Gastroesophageal sphincter (tissue), 3 donors: ENCODE results near the gene SLC7A14.

Source experiments
- EP300 ChIP-seq: sonication (generic); formaldehyde crosslinking; IDR thresholded peaks from one replicate; pipeline ENCODE4 v1.6.1; 2017; ENCODE audit warnings: antibody characterized with exemption, mild to moderate bottlenecking
- POLR2A ChIP-seq, 2 donors: fragments of 450-650 bp; IDR thresholded peaks; one replicate each; pipeline ENCODE4 v1.6.1; 2017; ENCODE audit warnings: antibody characterized with exemption in 2 of 2, mild to moderate bottlenecking in 2 of 2, moderate library complexity in 1 of 2
- POLR2AphosphoS5 ChIP-seq: sonication (generic); formaldehyde crosslinking; IDR thresholded peaks from one replicate; pipeline ENCODE4 v1.6.1; 2017; ENCODE audit warnings: antibody characterized with exemption
- TF ChIP-seq, protein P1 (sequence below), 4 experiments: fragments of 200-600 bp in 2 of 4; fragments of 450-650 bp in 2 of 4; sonication (generic) in 1 of 4; IDR thresholded peaks; one replicate each; pipeline ENCODE4 v1.5.1; 2017 to 2019; ENCODE audit warnings: antibody characterized with exemption in 4 of 4, mild to moderate bottlenecking in 2 of 4, moderate library complexity in 2 of 4

GRCh38 chr3:170448584-170448983 is 137.3 kb downstream of the SLC7A14 start:
- TF ChIP-seq, protein P1, sequence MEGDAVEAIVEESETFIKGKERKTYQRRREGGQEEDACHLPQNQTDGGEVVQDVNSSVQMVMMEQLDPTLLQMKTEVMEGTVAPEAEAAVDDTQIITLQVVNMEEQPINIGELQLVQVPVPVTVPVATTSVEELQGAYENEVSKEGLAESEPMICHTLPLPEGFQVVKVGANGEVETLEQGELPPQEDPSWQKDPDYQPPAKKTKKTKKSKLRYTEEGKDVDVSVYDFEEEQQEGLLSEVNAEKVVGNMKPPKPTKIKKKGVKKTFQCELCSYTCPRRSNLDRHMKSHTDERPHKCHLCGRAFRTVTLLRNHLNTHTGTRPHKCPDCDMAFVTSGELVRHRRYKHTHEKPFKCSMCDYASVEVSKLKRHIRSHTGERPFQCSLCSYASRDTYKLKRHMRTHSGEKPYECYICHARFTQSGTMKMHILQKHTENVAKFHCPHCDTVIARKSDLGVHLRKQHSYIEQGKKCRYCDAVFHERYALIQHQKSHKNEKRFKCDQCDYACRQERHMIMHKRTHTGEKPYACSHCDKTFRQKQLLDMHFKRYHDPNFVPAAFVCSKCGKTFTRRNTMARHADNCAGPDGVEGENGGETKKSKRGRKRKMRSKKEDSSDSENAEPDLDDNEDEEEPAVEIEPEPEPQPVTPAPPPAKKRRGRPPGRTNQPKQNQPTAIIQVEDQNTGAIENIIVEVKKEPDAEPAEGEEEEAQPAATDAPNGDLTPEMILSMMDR (IDR thresholded peaks at IDR 0.05): no peak
- TF ChIP-seq POLR2A (IDR thresholded peaks at IDR 0.05) (no peak), POLR2AphosphoS5 (no peak), EP300 (no peak)
